CD4-positive, alpha-beta T cell treated with Interleukin-10 for 1 hour (primary cell): ENCODE data around the gene ZNF3.
"Not testable (repeated sequence)": the region's sequence is repeated elsewhere in the genome, so short reads cannot be mapped to it uniquely, and the experiment has no call there.

Experiments
- DNase-seq: peaks from one replicate; pipeline ENCODE4 v3.0.0-alpha.2; 2020

Gene ZNF3

DNA sequence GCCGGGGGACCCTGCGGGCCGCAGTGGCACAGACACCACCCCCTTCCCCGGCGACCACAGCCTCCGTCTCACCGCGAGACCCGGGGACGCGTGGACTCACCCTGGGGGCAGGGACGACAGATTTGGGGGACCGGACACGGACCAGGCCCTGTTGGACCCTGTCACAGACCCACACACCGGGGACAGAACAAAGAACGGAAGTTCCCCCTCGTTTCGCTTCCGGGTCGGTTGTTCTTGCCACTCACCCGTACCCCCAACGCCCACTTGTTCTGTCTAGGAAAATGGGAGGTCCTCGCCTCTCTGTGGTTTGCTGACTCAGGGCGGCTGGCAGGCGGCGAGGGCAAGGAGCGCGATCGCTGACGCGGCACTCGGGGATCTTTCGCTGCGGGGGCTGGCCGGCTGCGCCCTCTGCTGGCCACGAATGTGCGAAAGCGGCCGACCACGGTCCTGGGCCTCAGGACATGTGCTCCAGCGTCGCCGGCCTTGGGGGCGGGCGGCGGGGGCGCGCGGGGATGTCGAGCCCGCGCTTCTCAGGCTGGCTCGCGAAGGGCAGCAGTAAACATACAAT is at the start of gene ZNF3:
Gene ZNF3, minus strand, starts transcription at position 189 of the 568 bp plus-strand sequence. CDS start 4,366 bp downstream, outside the sequence.
- DNase-seq = peak; percentile 99

DNA sequence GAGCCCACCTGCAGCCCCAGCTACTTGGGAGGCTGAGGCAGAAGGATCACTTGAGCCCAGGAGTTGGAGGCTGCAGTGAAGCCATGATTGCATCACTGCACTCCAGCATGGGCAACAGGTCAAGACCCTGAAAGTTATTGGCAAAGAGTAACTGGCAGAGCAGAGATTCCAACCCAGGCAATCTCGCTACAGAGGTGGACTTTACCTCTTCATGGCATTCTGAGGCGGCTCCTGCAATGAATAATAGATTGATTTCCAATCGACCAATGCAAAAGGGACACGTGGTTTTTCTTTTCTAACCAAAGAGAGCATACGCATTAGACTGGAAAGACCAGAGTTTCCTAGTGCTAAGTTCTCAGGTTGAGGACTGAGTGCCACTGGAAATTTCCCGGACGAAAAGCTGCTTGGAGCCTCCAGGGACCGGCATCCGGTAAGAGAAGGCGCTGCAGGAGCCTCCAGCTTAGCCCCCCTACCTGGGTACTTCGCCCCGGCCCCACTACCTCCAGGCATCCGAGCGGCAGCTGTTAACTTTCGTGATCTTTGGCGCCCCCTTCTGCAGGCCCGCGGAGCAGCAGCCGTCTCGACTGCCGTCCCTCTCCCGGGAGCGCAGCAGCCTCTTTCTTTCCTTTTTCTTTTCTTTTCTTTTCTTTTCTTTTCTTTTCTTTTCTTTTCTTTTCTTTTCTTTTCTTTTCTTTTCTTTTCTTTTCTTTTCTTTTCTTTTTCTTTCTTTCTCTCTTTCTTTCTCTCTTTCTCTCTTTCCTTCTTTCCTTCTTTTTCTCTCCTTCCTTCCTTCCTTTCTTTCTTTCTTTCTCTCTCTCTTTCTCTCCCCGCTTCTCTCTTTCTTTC is 49.3 kb upstream of the ZNF3 start:
- DNase-seq = peak; percentile 84

DNA sequence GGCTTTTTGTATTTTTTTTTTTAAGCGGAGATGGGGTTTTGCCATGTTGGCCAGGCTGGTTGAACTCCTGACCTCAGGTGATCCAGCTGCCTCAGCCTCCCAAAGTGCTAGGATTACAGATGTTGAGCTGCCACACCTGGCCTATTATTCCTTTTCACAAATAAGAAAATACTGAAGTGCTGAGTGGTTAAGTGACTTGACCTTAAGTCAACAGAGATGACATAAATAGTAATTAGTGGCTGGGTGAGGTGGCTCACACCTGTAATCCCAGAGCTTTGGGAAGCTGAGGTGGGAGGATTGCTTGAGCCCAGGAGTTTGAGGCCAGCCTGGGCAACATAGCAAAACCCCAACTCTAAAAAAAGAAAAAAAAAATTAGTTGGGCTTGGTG is 48.7 kb upstream of the ZNF3 start:
- not testable (repeated sequence) for DNase-seq

DNA sequence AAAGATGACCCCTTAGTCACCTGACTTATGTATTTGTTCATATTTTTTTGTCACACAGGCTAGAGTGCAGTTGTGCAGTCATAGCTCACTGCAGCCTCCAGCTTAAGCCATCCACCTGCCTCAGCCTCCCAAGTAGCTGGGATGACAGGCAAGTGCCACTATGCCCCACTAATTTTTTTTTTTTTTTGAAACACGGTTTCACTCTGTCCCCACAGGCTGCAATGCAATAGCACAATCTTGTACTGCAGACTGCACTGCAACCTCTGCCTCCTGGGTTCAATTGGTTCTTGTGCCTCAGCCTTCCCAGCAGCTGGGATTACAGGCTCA is 47.1 kb upstream of the ZNF3 start:
- DNase-seq = no peak

DNA sequence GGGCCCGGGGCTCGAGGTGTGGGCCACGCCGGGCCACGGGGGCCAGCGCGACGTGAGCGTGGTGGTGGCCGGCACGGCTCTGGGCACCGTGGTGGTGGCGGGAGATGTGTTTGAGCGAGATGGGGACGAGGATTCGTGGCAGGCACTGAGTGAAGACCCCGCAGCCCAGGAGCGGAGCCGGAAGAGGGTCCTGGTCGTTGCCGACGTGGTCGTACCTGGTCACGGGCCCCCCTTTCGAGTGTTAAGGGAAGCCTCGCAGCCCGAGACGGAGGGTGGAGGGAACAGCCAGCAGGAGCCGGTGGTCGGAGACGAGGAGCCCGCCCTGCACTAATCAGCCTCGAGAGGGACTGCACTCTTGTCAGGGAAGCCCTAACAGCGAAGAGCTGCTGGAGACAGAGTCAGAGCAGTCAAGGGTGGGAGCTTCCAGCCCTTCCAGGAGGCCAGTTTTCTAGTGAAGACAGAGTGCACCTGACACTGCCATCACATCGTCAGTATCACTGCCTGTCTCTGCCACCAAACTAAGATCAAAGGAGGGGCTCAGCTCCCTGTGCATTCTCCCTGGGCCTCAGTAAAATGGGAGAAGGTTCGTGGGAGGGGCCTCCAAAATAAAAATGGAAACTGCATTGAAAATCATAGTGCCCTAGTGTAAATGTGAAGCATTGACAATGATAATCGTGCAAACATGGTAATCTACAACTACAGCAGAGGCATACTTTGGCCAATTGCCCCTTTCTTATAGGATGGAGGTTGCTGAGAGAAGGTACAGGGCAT is 46.5 kb upstream of the ZNF3 start:
- DNase-seq = no peak

DNA sequence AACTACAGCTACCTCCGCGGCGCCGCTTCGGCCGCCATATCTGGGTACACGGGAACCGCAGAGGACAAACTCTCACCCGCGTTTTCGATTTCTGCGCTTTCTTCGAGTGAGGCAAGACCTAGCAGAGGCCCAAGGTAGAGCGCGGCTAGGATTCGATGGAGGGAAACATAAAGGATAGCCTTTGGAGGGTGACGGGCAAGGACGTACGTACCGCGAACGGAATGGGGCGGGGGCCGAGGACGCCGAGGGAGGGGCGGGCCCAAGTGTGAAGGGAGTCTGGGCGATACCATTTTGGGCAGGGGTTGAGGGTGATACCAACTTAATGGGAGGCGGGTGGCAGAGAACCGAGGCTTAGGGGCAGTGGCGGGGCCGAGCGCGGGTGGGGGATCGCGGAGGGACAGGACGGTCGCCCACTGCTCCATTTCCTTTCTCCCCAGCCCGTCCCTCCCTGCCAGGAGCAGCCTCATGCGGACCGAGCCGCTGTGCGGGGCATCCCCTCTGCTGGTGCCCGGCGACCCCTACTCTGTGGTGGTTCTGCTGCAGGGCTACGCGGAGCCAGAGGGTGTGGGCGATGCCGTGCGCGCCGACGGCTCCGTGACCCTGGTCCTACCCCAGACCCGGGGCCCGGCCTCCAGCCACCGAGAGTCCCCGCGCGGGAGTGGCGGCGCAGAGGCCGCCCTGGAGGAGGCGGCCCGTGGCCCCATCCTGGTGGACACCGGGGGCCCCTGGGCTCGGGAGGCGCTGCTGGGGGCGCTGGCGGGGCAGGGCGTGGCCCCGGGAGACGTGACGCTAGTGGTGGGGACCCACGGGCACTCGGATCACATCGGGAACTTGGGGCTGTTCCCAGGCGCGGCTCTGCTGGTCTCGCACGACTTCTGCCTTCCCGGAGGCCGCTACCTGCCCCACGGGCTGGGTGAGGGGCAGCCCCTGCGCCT is 45.7 kb upstream of the ZNF3 start, which contains the start of gene MBLAC1:
Gene MBLAC1, plus strand, starts transcription at position 37 of the 935 bp plus-strand sequence. Its CDS starts 429 bp downstream, at position 466.
- DNase-seq = peak; percentile 94

DNA sequence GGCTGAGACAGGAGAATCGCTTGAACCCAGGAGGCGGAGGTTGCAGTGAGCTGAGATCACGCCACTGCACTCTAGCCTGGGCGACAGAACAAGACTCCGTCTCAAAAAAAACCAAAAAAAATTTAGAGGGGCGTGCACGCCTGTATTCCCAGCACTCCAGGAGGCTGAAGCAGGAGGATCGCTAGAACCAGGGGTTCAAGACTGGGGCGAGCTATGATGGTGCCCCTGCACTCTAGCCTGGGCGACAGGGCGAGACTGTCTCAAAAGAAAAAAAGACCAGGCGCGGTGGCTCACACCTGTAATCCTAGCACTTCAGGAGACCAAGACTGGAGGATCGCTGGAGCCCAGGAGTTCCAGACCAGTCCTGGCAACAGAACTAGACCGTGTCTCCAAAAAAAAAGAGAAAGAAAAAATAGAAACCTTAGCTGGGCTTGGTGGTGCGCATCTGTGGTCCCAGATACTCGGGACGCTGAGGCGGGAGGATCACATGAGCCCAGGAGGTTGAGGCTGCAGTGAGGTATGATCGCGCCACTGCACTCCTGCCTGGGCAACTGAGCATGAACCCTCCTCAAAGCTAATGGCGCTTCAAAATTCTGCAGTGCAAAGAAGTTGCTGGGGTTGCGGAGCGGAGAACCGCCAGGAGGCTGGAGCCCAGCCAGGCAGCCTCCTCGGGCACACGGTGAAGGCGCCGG is 44.9 kb upstream of the ZNF3 start:
- DNase-seq = no peak

DNA sequence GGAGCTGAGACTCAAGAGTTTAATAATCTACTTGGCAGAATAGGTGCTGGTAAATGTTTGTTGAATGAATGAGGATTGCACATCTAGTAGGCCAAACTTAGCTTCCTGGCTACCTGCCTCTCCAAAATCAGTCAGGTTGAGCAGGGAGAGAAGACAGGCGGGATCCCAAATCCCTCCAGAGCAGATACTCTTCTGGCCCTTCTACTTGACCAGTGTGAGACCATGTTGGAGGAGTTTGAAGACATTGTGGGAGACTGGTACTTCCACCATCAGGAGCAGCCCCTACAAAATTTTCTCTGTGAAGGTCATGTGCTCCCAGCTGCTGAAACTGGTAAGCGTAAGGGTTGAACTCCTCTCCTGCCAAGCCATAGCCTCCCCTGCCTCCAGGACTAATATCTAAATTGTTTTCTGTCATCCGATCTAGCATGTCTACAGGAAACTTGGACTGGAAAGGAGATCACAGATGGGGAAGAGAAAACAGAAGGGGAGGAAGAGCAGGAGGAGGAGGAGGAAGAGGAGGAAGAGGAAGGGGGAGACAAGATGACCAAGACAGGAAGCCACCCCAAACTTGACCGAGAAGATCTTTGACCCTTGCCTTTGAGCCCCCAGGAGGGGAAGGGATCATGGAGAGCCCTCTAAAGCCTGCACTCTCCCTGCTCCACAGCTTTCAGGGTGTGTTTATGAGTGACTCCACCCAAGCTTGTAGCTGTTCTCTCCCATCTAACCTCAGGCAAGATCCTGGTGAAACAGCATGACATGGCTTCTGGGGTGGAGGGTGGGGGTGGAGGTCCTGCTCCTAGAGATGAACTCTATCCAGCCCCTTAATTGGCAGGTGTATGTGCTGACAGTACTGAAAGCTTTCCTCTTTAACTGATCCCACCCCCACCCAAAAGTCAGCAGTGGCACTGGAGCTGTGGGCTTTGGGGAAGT is 43.0 kb upstream of the ZNF3 start:
- no peak for DNase-seq

DNA sequence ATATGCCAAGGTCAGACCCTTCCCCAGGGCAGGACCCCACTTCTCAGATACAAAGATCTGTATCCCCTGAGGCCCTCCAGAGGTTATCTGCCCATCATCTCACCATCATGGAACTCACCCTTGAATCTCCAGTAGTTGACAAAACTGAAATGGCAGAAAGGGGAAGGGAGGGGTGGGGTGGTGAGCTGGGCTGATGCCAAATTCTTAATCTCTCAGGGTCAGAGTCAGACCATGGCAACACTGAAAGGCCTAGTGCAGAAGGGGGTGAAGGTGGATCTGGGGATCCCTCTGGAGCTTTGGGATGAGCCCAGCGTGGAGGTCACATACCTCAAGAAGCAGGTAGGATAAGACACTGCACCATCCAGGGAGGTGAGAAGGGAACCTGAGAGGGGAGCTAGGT is 41.0 kb upstream of the ZNF3 start:
- no peak for DNase-seq

DNA sequence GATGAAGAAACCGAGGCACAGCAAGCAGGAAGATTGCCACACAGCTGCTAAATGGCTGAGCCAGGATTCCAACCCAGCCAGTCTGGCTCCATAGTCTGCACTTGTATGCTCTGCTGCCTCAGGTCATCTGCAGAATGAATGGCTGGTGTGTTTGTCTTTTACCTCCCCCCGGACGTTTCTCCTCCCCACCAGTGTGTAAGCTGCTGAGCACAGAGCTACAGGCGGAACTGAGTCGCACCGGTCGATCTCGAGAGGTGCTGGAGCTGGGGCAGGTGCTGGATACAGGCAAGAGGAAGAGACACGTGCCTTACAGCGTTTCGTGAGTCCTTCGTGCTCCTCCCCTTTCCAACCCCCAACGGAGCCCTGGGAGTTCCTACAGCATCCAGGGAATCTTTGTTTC is 40.5 kb upstream of the ZNF3 start:
- DNase-seq = no peak

DNA sequence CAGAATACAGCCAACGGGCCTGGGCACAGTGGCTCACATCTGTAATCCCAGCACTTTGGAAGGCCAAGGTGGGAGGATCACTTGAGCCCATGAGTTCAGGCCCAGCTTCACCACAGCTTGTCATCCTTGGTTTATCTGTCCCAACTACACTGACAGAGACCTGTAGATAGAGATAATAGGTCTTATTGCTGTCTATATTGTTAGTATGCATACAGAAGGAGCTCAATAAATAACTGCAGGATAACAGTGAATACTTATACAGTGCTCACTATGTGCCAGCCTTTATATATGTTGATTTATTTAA is 39.2 kb upstream of the ZNF3 start:
- no peak for DNase-seq

DNA sequence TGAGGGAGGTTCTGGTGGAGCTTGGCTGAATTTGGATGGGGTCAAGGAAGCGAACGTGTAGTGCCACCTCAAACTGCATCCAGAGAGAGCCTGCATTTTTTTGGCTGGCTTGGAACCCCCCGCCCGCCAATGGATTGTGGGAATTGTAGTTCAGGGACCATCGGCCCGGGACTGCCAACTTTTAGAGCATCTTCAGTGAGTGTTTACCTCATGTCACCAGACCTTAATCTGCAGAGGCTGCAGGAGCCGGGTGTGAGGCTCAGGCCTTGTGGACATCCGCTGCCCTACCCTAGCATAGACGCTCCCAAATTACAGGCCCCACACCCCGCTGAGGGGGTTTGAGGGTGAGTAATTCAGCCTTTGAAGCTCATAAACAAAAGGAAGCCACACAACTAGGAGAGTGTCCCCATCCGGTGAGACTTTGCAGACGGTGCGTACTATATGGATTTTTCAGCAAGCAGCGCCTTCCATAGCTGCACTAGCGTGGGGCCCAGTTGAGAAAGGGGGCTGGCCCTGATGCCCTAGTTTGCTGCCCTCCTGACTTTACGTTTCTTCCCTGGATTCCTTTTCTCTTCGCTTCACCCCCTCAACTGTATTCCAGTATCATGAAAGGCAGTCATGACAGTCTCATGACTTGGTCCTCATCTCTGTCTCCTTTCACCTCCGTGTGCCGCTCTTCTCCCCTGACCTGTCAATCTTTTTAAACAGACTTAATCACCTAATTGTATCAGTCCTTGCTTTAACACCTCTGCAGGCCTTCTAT is 38.6 kb upstream of the ZNF3 start:
- peak; percentile 80 for DNase-seq

DNA sequence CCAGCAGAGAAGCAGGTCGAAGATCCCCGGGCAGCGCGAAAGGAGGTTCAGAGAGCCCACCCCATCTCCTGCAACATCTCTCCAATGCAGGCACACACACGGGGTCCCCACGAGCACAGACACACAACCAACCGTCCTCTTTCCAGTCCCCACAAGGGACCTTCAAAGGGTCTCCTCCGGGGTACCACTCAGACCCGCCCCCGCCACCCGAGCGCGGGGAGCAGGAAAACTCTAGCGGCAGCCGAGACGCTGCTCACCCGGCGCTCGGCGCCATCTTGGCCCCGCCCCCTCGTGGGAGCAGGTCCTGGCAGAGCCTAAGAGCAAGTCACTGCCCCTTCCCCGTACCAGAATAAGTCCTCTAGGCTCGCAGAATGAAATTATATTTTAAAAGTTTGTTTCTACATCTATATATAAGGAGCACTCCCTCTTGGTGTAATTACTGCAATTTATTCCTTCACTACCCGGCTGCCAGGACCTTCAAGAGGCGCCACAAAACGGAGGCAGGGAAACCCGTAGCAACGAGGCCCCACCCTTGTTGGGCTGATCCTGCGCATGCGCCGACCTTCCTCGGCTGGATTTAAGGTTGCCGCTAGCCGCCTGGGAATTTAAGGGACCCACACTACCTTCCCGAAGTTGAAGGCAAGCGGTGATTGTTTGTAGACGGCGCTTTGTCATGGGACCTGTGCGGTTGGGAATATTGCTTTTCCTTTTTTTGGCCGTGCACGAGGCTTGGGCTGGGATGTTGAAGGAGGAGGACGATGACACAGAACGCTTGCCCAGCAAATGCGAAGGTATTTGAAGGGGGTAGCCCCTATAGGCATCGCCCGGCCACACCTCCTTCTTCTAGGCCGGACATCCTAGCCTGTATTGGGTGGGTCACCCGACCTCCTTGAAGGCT is 37.8 kb upstream of the ZNF3 start, which contains the start of the genes CNPY4 and TAF6:
Gene CNPY4, plus strand, starts transcription at position 563 of the 898 bp plus-strand sequence. Its CDS starts 111 bp downstream, at position 674.
Gene TAF6, minus strand, starts transcription at position 287 of the 898 bp plus-strand sequence. CDS start 5,149 bp downstream, outside the sequence.
- peak; percentile 96 for DNase-seq

DNA sequence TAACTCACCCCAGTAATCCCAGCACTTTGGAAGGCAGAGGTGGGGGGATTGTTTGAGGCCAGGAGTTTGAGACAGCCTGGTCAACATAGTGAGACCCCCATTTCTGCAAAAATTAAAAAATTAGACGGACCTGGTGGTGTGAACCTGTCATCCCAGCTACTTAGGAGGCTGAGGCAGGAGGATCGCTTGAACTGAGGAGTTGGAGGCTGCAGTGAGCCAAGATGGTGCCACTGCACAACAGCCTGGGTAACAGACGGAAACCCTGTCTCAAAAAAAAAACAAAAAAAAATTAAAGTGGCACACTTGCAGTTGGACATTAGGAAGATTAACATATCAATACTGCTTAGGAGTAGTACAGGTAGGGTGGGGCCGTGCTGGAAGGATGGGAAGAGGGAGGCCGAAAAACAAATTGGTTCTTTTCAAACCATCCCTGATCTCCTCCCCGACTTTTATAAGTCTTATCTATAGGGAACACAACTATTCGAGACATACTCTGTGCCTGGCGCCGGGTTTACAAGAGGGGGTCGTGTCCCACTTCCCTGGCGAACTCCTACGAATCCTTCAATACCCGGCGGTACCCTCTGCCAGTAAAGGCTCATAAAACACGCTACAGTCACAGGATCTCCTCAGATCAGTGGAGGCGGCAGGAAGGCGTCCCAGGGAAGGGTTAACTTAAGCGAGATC is 37.0 kb upstream of the ZNF3 start:
- no peak for DNase-seq

DNA sequence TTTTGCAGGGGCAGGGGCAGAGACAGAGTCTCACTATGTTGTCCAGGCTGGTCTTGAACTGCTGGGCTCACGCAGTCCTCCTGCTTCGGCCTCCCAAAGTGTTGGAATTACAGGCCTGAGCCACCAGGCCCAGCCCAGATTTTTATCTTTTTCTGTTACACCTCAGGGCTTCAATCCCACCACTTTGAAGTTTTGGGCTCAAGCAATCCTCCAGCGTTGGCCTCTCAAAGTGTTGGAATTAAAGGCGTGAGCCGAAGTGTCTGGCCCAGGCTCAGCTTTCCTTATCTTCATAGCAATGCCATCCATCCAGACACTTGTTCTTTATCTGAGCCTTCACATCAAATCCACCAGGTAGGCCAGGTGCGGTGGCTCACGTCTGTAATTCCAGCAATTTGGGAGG is 33.5 kb upstream of the ZNF3 start:
- DNase-seq = no peak

DNA sequence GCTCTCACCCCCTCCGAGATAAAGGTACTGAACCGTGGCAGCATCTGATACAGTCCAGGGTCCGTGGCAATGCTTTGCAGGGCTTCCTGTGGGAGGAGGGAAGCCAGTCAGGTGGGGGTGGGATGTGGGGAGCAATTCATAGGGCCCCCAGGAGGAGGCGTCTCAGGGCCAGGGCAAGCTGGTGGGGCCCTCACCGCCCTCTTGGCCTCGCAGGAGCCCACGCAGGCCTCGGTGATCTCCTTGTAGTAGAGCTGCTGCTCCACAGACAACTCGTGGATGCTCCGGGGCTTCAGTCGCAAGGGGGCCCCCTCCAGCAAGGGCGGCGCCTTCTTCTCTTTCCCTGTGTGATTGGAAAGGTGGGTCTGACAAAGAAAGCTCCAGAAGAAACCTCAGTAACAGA is 30.4 kb upstream of the ZNF3 start:
- no peak for DNase-seq

DNA sequence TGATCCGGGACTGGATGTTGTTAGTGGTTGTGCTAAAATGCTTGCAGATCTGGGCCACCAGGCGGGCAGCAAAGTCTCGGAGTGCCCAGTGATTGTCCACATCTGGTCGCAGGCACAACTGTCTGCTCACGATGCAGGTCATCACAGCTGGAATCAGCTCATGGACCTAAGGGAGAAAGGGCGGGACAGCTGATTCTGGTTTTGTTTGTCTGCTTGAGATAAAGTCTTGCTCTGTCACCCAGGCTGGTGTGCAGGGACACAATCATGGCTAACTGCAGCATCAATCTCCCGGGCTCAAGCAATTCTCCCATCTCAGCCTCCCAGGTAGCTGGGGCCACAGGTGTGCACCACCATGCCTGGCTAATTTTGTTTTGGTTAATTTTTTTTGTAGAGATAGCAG is 29.6 kb upstream of the ZNF3 start:
- no peak for DNase-seq

DNA sequence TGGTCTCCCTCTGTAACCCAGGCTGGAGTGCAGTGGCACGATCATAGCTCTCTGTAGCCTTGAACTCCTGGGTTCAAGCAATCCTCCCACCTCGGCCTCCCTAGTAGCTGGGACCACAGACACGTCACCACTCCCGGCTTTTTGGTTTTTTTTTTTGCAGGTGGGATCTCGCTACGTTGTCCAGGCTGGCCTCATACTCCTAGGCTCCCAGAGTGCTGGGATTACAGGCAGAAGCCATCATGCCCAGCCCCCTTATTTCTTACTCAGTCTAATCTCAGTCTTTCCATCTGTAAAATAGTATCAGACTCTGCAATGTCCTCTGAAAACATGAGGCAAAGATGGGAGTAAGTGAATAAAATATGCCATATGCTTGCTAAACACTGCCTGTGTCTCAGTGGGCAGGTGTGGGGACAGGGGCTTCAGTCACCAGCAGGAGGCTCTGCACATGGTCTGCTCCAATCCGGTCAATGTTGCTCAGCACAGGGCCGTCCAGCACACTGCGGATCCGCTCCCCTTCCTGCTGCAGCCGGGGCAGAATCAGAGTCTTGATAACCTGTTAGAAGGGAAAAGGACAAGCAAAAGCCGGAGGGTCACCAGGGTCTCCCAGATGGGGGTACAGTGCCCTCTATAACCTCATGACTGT is 28.1 kb upstream of the ZNF3 start:
- no peak for DNase-seq
